ENCODE data around the gene BTBD19.

The BTBD19 gene

GRCh38 chr1:44851308-44851707 lies 43.0 kb downstream of the BTBD19 start:
- in situ Hi-C loops (cut with HindIII; ENCODE audit: low sequenced_read_pairs) = no loop called here
- TF ChIP-seq CTCF (IDR thresholded peaks at IDR 0.05; ENCODE audit: low read depth, low read length, missing control alignments) = no peak
- H3K4me3 ChIP-seq (ENCODE audit: low read depth, low read length) = no peak overlapping the region
- no peak for DNase-seq (ENCODE audit: low read depth)

GRCh38 chr1:44853201-44853600 lies 44.9 kb downstream of the BTBD19 start:
- no peak for DNase-seq (ENCODE audit: low read depth)
- TF ChIP-seq CTCF (IDR thresholded peaks at IDR 0.05; ENCODE audit: low read depth, low read length, missing control alignments) = no peak
- no peak overlapping the region for H3K4me3 ChIP-seq (ENCODE audit: low read depth, low read length)
- in situ Hi-C loops (cut with HindIII; ENCODE audit: low sequenced_read_pairs) = no loop called here

- no peak for DNase-seq (ENCODE audit: low read depth)
- H3K4me3 ChIP-seq (ENCODE audit: low read depth, low read length) = no peak overlapping the region
- no peak for TF ChIP-seq CTCF (IDR thresholded peaks at IDR 0.05; ENCODE audit: low read depth, low read length, missing control alignments)
- in situ Hi-C loops (cut with HindIII; ENCODE audit: low sequenced_read_pairs) = no loop called here
Observed at GRCh38 chr1:44854970-44855369, 46.6 kb downstream of the BTBD19 start.

GRCh38 chr1:44855742-44856141 lies 47.4 kb downstream of the BTBD19 start:
- in situ Hi-C loops (cut with HindIII; ENCODE audit: low sequenced_read_pairs) = no loop called here
- no peak overlapping the region for H3K4me3 ChIP-seq (ENCODE audit: low read depth, low read length)
- TF ChIP-seq CTCF (IDR thresholded peaks at IDR 0.05; ENCODE audit: low read depth, low read length, missing control alignments) = no peak
- DNase-seq (ENCODE audit: low read depth) = no peak

- no peak for TF ChIP-seq CTCF (IDR thresholded peaks at IDR 0.05; ENCODE audit: low read depth, low read length, missing control alignments)
- no peak overlapping the region for H3K4me3 ChIP-seq (ENCODE audit: low read depth, low read length)
- in situ Hi-C loops (cut with HindIII; ENCODE audit: low sequenced_read_pairs) = no loop called here
- DNase-seq (ENCODE audit: low read depth) = no peak
Observed at GRCh38 chr1:44857446-44857845, 49.1 kb downstream of the BTBD19 start.

- no peak for TF ChIP-seq CTCF (IDR thresholded peaks at IDR 0.05; ENCODE audit: low read depth, low read length, missing control alignments)
- no peak for DNase-seq (ENCODE audit: low read depth)
- in situ Hi-C loops (cut with HindIII; ENCODE audit: low sequenced_read_pairs) = no loop called here
- no peak overlapping the region for H3K4me3 ChIP-seq (ENCODE audit: low read depth, low read length)
Observed at GRCh38 chr1:44860331-44860730, 52.0 kb downstream of the BTBD19 start.

- in situ Hi-C loops (cut with HindIII; ENCODE audit: low sequenced_read_pairs) = no loop called here
- no peak overlapping the region for H3K4me3 ChIP-seq (ENCODE audit: low read depth, low read length)
- TF ChIP-seq CTCF (IDR thresholded peaks at IDR 0.05; ENCODE audit: low read depth, low read length, missing control alignments) = no peak
- no peak for DNase-seq (ENCODE audit: low read depth)
Observed at GRCh38 chr1:44860891-44861425, 52.6 kb downstream of the BTBD19 start.
